ENCODE data around the gene TSKU.

GRCh38 chr11:76787271-76787670 is 4.1 kb downstream of the TSKU start:
- TF ChIP-seq, protein P1, sequence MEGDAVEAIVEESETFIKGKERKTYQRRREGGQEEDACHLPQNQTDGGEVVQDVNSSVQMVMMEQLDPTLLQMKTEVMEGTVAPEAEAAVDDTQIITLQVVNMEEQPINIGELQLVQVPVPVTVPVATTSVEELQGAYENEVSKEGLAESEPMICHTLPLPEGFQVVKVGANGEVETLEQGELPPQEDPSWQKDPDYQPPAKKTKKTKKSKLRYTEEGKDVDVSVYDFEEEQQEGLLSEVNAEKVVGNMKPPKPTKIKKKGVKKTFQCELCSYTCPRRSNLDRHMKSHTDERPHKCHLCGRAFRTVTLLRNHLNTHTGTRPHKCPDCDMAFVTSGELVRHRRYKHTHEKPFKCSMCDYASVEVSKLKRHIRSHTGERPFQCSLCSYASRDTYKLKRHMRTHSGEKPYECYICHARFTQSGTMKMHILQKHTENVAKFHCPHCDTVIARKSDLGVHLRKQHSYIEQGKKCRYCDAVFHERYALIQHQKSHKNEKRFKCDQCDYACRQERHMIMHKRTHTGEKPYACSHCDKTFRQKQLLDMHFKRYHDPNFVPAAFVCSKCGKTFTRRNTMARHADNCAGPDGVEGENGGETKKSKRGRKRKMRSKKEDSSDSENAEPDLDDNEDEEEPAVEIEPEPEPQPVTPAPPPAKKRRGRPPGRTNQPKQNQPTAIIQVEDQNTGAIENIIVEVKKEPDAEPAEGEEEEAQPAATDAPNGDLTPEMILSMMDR (IDR thresholded peaks at IDR 0.05) = no peak
- no peak for TF ChIP-seq POLR2AphosphoS5 (IDR thresholded peaks at IDR 0.05)
- TF ChIP-seq POLR2A (IDR thresholded peaks at IDR 0.05) = no peak
